GM10248 (cell line): ENCODE data around the gene HAL.
"Not testable (repeated sequence)": the region's sequence is repeated elsewhere in the genome, so short reads cannot be mapped to it uniquely, and the experiment has no call there.

Experiments
- CTCF ChIA-PET: fragments of 300-600 bp; sonication (Branson Sonifier 250); formaldehyde crosslinking; extraction: SDS; loops from one replicate; lab custom pipeline; 2021; ENCODE audit warnings: antibody characterized with exemption; lab: Yijun Ruan, JAX
- POLR2A ChIA-PET: fragments of 350-650 bp; sonication (Branson Sonifier 250); formaldehyde crosslinking; extraction: SDS; loops from one replicate; lab custom pipeline; 2020; ENCODE audit warnings: antibody characterized with exemption; lab: Yijun Ruan, JAX
- DNase-seq: peaks from one replicate; pipeline ENCODE4 v3.0.0; 2012; ENCODE audit errors: extremely low spot score
- TF ChIP-seq, protein P1 (sequence below): IDR thresholded peaks from 2 replicates; pipeline ENCODE4 v1.5.1; 2012; ENCODE audit warnings: mild to moderate bottlenecking, low read depth; ENCODE audit errors: extremely low read depth, missing control alignments, control extremely low read depth

The HAL gene

GRCh38 chr12:95974358-95974757 is 21.8 kb downstream of the HAL start:
- POLR2A ChIA-PET: no interaction called here
- CTCF ChIA-PET: interaction anchor here (1.7 kb wide), 1 partner anchor 19 kb away, joined by 4 read pairs; no protein-coding TSS in a partner anchor
- TF ChIP-seq, protein P1, sequence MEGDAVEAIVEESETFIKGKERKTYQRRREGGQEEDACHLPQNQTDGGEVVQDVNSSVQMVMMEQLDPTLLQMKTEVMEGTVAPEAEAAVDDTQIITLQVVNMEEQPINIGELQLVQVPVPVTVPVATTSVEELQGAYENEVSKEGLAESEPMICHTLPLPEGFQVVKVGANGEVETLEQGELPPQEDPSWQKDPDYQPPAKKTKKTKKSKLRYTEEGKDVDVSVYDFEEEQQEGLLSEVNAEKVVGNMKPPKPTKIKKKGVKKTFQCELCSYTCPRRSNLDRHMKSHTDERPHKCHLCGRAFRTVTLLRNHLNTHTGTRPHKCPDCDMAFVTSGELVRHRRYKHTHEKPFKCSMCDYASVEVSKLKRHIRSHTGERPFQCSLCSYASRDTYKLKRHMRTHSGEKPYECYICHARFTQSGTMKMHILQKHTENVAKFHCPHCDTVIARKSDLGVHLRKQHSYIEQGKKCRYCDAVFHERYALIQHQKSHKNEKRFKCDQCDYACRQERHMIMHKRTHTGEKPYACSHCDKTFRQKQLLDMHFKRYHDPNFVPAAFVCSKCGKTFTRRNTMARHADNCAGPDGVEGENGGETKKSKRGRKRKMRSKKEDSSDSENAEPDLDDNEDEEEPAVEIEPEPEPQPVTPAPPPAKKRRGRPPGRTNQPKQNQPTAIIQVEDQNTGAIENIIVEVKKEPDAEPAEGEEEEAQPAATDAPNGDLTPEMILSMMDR: no peak
- no peak for DNase-seq

- ChIA-PET POLR2A (no interaction called here), CTCF (interaction anchor here (0.8 to 1.9 kb wide), 3 partner anchors 9 to 25 kb away, joined by 3 to 5 read pairs (median 4); no protein-coding TSS in a partner anchor)
- no peak for DNase-seq
- TF ChIP-seq, protein P1: no peak
Observed at GRCh38 chr12:95972832-95973456, 23.2 kb downstream of the HAL start.

DNA sequence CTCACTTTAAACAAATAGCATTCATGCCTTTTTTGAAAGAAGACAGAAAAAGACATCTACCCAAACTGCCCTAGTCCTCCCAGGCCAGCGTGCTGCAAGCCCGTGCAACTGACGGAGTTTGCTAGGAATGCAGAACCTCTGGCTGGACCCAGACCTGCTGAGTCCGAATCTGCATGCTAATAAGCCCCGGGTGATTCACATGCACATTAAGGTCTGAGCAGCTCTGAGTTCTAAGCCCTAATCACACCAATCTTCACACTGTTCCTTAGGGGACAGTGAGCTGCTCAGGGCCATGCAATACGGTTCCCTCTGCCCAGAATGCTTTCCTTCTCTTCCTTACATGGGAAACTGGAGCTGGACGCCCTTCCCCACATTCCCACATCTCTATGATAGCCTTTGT is 25.2 kb downstream of the HAL start:
- TF ChIP-seq, protein P1: no peak
- DNase-seq: no peak
- ChIA-PET POLR2A (no interaction called here), CTCF (no interaction called here)

GRCh38 chr12:95969116-95969515 is 27.0 kb downstream of the HAL start:
- CTCF ChIA-PET, POLR2A ChIA-PET, DNase-seq: not testable (repeated sequence)

- DNase-seq: no peak
- POLR2A ChIA-PET: no interaction called here
- CTCF ChIA-PET: interaction anchor here (1.0 kb wide), 1 partner anchor 9 kb away, joined by 3 read pairs; no protein-coding TSS in a partner anchor
- TF ChIP-seq, protein P1: no peak
Observed at GRCh38 chr12:95967301-95967700, 28.8 kb downstream of the HAL start.

- CTCF ChIA-PET: interaction anchor here (1.0 to 1.7 kb wide), 3 partner anchors 12 to 48 kb away, joined by 3 to 5 read pairs (median 4); no protein-coding TSS in a partner anchor
- DNase-seq: no peak
- POLR2A ChIA-PET: no interaction called here
- TF ChIP-seq, protein P1: no peak
Observed at GRCh38 chr12:95966287-95966870, 29.8 kb downstream of the HAL start.

GRCh38 chr12:95963096-95963495 is 33.0 kb downstream of the HAL start:
- TF ChIP-seq, protein P1: no peak
- ChIA-PET CTCF (interaction anchor here (1.0 to 1.9 kb wide), 3 partner anchors 16 to 45 kb away, joined by 3 to 5 read pairs (median 5); no protein-coding TSS in a partner anchor), POLR2A (no interaction called here)
- no peak for DNase-seq
